Effector memory CD4-positive, alpha-beta T cell (primary cell): ENCODE results near the gene ITGB8.

ENCODE experiments used
- DNase-seq, 3 donors: peaks; one replicate each; pipeline ENCODE4 v3.0.0-alpha.2; 2020
- H3K27ac ChIP-seq: 2 replicates; pipeline ENCODE4 v1.7.0; 2013; ENCODE audit warnings: mild to moderate bottlenecking, low read length, moderate library complexity; ENCODE audit not compliant: insufficient read depth, poor library complexity, severe bottlenecking
- H3K27me3 ChIP-seq: replicated peaks from 2 replicates; pipeline ENCODE4 v1.7.0; 2013; ENCODE audit warnings: mild to moderate bottlenecking, low read length; ENCODE audit not compliant: insufficient read depth, control insufficient read depth, poor library complexity, severe bottlenecking
- H3K36me3 ChIP-seq: 2 replicates; pipeline ENCODE4 v1.7.0; 2013; ENCODE audit warnings: mild to moderate bottlenecking, low read length, moderate library complexity; ENCODE audit not compliant: control insufficient read depth, insufficient read depth
- H3K4me1 ChIP-seq: 2 replicates; pipeline ENCODE4 v1.7.0; 2013; ENCODE audit warnings: low read length, mild to moderate bottlenecking; ENCODE audit not compliant: control insufficient read depth, insufficient read depth, poor library complexity, severe bottlenecking
- H3K4me3 ChIP-seq: 2 replicates; pipeline ENCODE4 v1.7.0; 2013; ENCODE audit warnings: low read length, low read depth, mild to moderate bottlenecking; ENCODE audit not compliant: insufficient read depth, poor library complexity, severe bottlenecking
- H3K9me3 ChIP-seq: 2 replicates; pipeline ENCODE4 v1.7.0; 2013; ENCODE audit warnings: mild to moderate bottlenecking, low read length, moderate library complexity; ENCODE audit not compliant: control insufficient read depth

Gene ITGB8

DNA sequence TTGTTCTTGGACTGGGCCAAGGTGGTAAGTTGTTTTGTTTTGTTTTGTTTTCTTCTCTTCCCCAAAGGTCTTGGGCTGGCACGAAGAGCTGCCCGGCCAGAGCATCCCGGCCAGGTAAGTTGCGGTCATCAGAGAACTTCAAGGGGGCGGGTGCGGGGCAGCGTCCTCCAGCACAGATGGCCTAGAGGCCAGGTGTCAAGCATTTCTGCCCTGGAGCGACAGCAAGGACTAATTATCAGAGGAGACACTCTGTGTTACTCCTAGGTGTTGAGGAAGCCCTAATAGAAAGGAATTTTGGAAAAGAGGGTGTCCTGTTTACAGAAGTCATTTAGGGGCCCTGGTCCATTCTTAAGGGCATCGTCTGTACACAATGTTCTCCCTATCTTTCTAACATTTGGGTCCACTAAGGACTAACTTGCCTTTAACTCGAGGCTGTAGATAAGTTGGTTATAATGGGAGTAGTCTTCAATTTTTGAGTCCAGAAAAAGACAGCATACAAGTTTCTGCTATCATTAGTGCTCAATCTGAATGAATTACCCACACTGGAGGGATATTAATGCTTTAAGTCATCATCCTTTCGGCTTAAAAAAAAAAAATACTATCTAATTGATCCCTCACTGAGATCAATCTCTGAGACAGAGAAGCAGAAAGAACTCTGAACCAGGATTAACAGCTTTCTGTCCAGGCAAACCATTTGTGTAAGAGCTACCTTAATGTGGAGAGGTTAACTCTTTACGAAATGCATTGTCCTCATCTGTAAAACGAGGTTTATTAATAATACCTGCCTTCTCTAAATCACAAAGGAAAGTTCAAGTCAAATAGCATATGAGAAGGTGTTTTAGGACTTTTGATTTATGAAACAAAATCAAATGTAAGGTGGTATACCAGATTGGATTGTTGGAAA lies 1.5 kb downstream of the ITGB8 start:
- H3K36me3 ChIP-seq, result no peaks in the 10 kb centered on the region
- no peak overlapping the region for H3K4me3 ChIP-seq
- no peak for DNase-seq
- no peaks in the 10 kb centered on the region for H3K9me3 ChIP-seq
- H3K27me3 ChIP-seq, result no peaks in the 10 kb centered on the region
- H3K4me1 ChIP-seq, result peaks cover 6% of the 10 kb centered on the region
- H3K27ac ChIP-seq, result no peak overlapping the region

DNA sequence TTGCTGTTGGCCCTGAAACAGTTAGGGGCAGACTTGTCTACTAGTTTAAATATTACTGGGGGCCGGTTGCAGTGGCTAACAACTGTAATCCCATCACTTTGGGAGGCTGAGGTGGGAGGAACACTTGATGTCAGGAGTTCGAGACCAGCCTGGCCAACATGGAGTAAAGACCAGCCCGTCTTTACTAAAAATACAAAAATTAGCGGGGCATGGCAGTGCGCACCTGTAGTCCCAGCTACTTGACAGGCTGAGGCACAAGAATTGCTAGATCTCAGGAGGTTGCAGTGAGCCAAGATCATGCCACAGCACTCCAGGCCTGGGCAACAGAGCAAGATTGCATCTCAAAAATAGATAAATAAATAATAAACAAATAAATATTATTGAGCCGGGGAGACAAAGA lies 7.6 kb downstream of the ITGB8 start:
- no peaks in the 10 kb centered on the region for H3K4me1 ChIP-seq
- no peak for DNase-seq
- H3K27me3 ChIP-seq, result no peaks in the 10 kb centered on the region

DNA sequence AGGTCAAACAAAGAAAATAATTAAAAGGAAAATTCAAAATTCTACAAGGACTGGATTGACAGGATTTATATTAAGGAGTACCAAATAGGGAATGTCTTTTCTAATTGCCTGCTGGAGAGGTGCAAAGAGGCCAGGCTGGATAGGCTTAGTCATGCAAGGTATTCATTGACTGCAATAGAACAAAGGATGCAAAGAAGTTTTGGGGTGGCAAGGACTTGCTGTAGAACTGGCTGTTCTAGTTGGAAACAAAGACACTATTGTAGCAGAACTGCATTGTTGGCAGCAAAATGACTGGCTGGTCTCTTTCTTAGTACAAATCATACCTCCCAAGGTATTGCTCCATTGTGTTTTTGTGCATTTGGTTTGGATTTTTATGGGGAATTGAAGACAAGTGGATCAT lies 10.1 kb downstream of the ITGB8 start:
- Histone ChIP-seq H3K27me3 (no peaks in the 10 kb centered on the region), H3K36me3 (no peaks in the 10 kb centered on the region), H3K4me3 (no peak overlapping the region), H3K4me1 (no peaks in the 10 kb centered on the region), H3K27ac (no peak overlapping the region), H3K9me3 (no peaks in the 10 kb centered on the region)
- no peak for DNase-seq

More for the DNA sequence above, 7.6 kb downstream of the ITGB8 start:
- Histone ChIP-seq H3K9me3 (no peaks in the 10 kb centered on the region), H3K36me3 (no peaks in the 10 kb centered on the region), H3K27ac (no peak overlapping the region), H3K4me3 (no peak overlapping the region)

DNA sequence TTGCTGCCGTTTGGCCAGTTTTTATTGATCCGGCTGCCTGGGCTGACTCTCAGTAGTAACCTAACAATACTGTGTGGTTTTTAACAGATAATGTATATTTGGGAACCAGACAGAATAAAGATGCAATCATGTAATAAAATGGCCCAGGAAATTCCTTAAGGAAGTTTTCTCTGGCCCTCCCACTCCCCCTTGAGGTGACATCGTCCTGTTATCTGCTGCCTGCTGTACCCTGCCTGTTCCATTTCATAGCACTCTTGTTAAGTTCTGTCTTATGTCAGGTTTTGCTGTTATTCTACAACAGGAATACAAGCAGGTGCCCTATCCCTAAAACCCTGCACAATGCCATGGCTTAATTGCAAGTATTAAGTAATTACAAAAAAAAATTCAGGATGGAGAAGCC lies 12.5 kb downstream of the ITGB8 start:
- Histone ChIP-seq H3K4me3 (no peak overlapping the region), H3K9me3 (no peaks in the 10 kb centered on the region), H3K27me3 (no peaks in the 10 kb centered on the region), H3K36me3 (no peaks in the 10 kb centered on the region), H3K27ac (no peak overlapping the region), H3K4me1 (no peaks in the 10 kb centered on the region)
- DNase-seq, result no peak

DNA sequence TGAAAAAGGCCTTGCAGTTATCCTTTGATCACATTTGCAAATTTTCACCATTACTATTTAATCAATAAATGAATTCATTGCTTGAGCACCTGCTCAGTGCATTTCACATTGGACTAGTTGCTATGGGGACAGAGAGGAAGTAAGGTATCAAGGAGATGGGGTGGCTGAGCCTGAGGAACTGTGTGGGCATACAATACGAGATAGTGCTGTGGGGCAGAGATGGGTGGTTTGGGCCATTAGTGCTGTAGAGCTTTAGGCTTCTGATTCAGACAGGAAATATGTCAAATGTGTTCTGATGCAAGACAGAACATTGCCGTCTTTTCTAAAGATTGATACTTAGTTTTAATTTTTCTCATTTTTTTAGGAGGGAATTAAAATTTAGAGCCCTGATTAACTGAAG lies 13.2 kb downstream of the ITGB8 start:
- no peaks in the 10 kb centered on the region for H3K27me3 ChIP-seq
- no peak overlapping the region for H3K4me3 ChIP-seq
- no peaks in the 10 kb centered on the region for H3K36me3 ChIP-seq
- no peak for DNase-seq
- H3K9me3 ChIP-seq, result no peaks in the 10 kb centered on the region
- no peak overlapping the region for H3K27ac ChIP-seq
- no peaks in the 10 kb centered on the region for H3K4me1 ChIP-seq

DNA sequence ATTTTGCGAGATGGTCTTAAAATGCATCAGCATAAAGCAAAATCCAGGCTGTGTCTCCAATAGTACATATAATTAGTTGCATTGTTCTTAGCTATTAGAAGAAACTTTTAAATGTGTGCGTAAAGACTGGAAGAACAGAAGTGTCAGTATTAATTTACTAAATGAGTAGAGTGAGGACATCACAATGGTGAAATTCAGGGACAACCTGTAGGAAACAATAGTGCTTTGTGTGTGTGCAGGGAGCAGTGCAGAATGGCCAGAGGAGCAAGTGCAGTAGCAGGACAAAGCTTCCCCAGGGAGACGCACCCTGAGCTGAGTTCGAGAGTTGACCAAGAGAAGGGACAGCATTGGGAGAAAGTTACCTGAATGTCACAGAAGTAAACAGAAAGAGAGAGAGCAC lies 13.7 kb downstream of the ITGB8 start:
- H3K4me3 ChIP-seq, result no peak overlapping the region
- H3K27ac ChIP-seq, result no peak overlapping the region
- H3K36me3 ChIP-seq, result no peaks in the 10 kb centered on the region
- no peaks in the 10 kb centered on the region for H3K9me3 ChIP-seq
- H3K27me3 ChIP-seq, result no peaks in the 10 kb centered on the region
- DNase-seq, result no peak
- no peaks in the 10 kb centered on the region for H3K4me1 ChIP-seq

DNA sequence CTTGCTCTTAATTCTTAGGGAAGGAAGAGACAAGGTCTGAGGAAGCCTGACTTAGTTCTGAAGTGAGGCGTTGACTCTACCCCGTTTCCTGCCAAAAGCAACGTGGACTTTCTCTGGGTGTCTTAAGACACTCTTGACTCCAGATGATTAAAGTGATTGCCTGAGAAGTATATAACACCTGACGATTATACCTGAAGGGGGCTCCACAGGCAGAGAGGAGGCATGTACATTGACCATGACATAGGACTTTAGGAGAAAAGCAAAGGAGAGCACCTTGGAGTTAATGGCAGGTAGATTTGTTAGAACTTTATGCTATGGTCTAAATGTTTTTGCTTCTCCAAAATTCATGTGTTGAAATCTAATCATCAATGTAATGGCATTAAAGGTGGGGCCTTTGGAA lies 15.9 kb downstream of the ITGB8 start:
- no peaks in the 10 kb centered on the region for H3K27me3 ChIP-seq

DNA sequence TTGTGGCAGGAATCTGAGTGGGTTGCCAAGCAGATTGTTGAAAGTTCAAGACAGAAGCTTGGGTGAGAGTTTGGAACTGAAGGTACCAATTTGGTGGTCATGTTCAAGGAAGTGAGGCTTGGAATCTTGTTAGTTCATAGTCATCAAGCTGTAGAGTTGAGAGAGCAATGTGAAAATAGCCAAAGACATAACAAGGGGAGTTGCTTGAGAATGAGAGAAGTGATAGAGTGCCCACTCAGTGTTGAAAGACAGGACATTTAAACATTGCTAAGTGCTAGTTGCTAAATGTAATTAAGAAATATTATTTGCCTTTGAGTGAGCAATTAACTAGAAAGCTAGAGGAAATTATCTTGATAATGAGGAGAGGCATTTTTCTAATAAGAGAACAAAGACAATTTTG lies 17.0 kb downstream of the ITGB8 start:
- no peaks in the 10 kb centered on the region for H3K4me1 ChIP-seq
- DNase-seq, result no peak

More for the DNA sequence above, 15.9 kb downstream of the ITGB8 start:
- no peaks in the 10 kb centered on the region for H3K4me1 ChIP-seq
- H3K36me3 ChIP-seq, result no peaks in the 10 kb centered on the region
- no peak for DNase-seq
- no peak overlapping the region for H3K27ac ChIP-seq
- H3K9me3 ChIP-seq, result no peaks in the 10 kb centered on the region
- H3K4me3 ChIP-seq, result no peak overlapping the region

DNA sequence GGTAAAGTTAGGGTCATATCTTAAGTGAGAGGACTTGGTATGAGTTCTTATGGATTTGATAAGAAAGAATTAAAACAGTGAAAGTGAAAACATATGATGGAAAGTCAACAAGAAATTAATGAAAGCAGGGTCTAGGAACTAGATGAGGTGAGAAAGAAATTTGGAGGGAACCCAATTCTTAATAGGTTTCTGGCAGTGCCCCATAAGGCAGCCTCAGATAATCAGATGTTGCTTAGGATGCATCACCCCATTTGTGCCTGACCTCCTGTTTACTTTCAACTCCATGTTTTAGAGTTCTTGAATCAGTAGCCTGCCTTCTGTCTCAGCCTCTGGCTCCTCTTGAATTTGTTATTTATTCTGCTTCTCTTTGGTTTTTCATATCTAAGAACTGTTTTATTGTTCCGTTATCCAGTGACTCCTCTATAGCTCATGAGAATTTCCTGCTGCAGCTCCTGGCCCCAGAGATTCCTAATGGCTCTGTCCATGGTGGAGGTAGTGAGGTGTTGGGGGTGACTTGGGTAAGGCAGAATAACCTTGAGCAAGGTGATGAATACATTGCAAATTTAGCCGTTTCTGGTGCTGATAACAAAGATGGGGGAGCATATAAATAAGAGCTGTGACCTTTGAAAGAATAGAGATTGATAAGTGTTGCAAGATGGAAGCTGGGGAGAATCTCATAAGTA lies 17.6 kb downstream of the ITGB8 start:
- no peaks in the 10 kb centered on the region for H3K27me3 ChIP-seq
- H3K27ac ChIP-seq, result no peak overlapping the region
- no peak overlapping the region for H3K4me3 ChIP-seq
- no peaks in the 10 kb centered on the region for H3K36me3 ChIP-seq
- H3K9me3 ChIP-seq, result no peaks in the 10 kb centered on the region
- no peaks in the 10 kb centered on the region for H3K4me1 ChIP-seq
- DNase-seq, result no peak

More for the DNA sequence above, 17.0 kb downstream of the ITGB8 start:
- H3K36me3 ChIP-seq, result no peaks in the 10 kb centered on the region
- no peaks in the 10 kb centered on the region for H3K27me3 ChIP-seq
- no peaks in the 10 kb centered on the region for H3K9me3 ChIP-seq
- H3K27ac ChIP-seq, result no peak overlapping the region
- H3K4me3 ChIP-seq, result no peak overlapping the region

DNA sequence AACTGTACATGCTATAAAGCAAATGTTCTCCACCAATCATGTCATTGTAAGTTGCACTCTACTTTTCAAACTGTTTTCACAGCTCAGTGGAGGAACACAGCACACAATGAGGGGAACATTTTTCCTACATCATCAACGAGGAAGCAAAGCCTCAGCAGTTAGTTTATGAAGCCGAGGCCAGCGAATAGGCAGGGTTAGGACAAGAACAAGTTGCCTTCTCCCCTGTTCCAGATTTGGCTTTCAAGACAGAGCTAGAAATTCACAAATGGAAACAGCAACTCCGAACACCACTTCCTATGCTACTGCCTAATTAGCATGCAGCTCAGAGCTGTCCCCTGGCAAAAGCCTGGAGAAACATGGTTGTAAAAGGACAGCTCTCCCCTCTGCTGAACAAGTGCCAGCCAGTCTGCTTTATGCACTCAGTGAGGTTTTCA lies 19.8 kb downstream of the ITGB8 start:
- Histone ChIP-seq H3K27me3 (no peaks in the 10 kb centered on the region), H3K36me3 (no peaks in the 10 kb centered on the region), H3K4me1 (no peaks in the 10 kb centered on the region), H3K9me3 (no peaks in the 10 kb centered on the region), H3K4me3 (no peak overlapping the region), H3K27ac (no peak overlapping the region)
- DNase-seq, result no peak
